ENCODE data around the gene SUCO. TPM values are rescaled to one million over a fixed set of nuclear protein-coding genes. Genes with fewer than 3 reads are reported as not detected.

The SUCO gene
- 154 TPM for total RNA-seq

GRCh38 chr1:172532700-172533512 is at the start of gene SUCO:
TSS of gene SUCO (plus strand) at chr1:172533150. CDS start at chr1:172533436, 286 bp downstream.

GRCh38 chr1:172658871-172659453 is 126.0 kb downstream of the SUCO start, which contains the start of gene FASLG:
TSS of gene FASLG (plus strand) at chr1:172659103. CDS start at chr1:172659202, 99 bp downstream.

Other genes starting within 250 kb of the SUCO start
- gene C1orf105, start 112.5 kb upstream of the SUCO start, total RNA-seq, result 1.2 TPM
- 26.8 TPM for gene PIGC, start 89.1 kb upstream of the SUCO start, total RNA-seq
- gene FASLG, start 126.0 kb downstream of the SUCO start, total RNA-seq, result not detected

Data from camera-type eye (tissue), 1 donor.